HUDEP-2 (cell line): ENCODE data around the gene SPON2.

Experiments
- DNase-seq, 76 experiments: peaks; one replicate each; lab custom pipeline; 2025; ENCODE audit not compliant: unreplicated experiment in 76 of 76; lab: John Stamatoyannopoulos, UW

Gene SPON2

DNA sequence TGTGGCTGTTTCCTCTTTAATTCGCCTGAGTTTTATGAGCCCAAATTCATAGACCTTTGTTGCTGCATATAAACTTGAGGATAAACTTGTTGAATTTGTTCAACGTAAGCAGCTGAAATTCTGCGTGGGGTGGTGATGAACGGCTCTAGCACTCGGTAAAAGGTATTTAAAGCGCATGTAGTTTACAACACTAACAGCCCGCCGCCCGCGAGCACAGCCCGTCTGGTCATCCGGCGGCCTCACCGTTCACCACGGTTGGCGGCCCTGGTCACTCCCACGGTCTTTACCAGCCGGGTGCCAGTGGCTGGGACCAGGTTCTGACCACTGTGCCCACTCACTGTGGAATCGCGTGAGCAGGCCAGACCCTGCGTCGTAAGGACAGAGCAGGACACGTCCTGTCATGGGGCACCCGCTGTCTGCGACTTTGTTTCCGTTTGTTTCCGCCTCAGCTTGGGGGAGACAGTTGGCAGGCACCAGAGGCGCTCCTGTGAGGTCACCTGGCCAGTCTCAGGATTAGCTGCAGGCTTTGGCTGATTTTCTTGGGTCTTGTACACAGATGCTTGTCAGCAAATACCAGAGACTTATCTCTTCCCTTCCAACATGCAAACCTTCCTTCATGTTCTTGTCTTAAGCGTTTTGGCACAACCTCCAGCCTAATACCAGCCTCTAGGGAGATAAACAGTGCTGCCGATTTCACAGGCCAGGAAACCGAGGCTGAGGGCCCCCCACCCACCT, 36.8 kb upstream of the SPON2 start:
- DNase-seq = peak in 59 of 76 experiments; percentile 1 to 85 (median 48)

DNA sequence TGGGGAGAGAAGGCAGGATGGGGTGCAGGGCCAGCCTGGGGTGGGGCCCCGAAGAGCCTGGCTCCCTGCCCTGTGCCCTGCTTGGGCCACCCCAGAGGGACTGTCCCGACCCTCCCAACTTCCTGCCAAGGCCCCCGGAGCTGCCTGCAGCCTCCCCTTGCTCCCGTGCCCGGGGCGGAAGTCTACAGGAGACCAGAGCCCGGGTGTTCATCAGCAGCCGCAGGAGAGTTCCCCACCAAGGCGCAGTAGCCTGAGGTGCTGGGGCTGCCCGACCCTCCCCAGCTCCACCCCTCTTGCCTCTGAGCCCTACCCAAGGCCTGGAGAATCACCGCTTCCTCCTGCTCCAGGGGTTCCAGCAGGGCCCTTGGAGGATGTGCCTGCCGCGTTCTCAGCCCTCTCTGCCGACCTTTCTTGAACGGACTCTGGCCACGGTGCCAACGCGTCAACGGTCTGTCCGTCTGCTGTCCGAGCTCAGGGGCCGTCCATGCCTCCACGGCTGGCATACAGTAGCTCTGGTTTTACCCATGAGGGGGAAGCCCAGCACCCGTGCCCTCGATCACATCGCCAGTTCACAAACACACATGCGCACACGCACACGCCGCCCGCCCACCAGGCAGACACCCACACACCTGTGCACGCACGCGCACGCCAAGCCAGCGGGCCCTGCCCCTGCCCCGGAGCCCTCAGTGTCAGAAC, 36.0 kb upstream of the SPON2 start:
- DNase-seq = no peak

DNA sequence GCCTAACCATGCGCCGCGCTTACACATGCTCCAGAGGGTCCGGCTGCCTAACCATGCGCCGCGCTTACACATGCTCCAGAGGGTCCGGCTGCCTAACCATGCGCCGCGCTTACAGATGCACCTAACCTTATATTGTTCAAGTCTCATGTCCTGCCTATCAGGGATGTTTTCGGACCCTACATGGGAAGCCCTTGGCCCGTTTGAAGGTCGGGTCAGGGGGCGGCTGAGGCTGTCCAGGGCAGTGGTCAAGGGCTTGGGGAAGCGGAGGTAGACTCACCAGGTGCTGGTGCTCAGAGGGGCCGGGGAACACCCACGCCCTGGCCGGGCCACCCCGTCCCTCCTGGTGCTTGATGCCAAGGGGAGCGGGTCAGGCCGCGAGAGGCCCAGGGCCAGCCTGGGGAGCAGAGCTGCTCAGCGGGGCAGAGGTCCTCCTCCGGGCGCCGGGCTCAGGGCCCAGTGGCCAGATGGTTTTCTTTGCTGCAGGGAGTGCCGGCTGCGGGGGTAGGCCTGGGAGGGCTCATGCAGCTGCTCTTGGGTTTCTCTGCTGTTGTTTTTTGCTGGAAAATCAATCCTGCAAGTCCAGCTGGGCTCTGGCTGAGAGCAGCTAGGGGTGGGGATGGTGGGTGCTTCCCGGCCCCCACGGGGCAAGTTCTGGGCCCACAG, 35.4 kb upstream of the SPON2 start:
- DNase-seq = peak in 3 of 76 experiments; percentile 2 to 26 (median 23)

DNA sequence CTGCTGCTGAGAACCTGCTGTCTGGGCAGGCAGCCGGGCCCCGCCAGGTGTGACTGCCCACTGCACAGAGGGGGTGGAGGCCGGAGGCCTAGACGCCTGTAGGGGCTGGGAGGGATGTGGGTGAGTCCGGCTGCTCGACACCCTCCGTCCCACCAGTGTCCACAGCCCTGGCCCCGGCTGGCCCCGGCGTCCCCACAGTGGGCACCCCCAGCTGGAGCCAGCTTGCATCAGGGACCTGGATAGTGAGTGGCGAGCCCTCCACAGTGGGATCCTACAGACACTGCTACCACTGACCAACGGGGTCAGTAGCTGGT, 34.7 kb upstream of the SPON2 start:
- no peak for DNase-seq

DNA sequence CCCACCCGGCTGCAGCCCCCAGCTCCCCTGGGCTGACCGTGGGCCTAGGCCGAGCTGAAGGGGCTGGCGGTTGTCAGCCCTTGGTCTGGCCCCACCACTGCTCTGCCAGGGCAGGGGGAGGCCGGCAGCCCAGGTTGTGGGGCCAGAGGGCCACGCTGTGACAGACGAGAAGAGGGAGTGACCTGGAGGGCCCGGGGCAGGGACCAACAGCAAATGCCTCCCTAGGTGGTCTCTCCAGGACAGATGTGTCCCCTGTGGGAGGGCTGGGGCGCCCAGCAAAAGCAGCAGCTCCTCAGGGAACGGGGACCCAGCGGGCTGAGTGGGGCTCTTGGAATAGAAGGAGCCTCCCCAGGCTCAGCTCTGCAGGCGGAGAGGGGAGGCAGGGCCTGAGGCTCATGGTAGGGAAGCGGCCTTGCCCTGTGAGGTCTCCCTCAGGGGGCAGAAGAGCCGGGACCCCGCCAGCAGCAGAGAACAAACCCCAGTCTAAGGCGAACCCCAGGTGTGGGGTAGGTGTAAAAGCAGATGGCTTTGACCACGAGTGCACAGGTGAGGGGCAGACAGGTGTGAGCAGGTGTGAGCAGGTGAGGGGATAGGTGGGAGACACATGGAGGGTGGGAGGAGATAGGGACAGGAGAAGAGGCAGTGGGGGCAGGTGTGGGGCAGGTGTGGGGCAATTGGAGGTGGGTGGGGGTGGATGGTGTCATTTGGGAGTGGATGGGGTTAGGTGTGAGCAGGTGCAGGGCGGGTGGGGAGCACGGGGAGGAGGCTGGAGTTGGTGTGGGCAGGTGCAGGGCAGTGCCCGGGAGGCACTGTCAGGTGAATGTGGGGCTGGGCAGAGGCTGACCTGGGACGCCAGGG, 34.1 kb upstream of the SPON2 start:
- DNase-seq = no peak

DNA sequence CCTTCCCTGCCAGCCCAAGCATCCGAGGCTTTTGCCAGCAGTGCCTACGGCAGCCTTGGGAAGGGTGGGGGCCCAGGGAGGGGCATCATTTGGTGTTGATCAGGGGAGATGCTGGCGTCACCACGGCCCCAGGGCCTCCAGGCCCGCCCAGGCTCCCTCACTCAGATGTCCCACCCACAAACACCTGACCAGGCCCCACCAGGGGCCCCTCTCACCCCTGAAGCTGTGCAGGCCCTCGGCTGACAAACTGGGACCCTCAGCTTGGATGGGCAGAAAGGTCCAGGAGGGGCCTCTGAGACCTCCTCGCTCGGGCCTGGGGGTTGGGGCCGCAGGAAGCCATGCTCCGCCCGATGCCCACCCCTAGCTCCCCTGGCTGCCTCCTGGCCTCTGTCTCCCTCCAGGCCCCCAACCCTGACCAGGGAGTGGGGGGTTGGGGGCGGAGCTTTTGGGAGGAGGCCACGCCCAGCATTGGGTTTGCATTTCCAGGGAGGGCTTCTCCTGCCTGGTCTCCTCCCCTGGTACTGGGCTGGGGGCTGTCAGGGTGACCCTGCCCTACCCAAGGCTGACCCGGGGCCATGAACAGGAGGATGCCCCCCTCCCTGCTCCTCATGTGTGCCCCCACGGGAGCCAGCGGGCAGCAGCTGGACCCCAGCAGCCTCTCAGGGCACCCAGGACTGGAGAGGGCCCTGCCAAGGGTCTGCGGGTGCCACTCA, 33.4 kb upstream of the SPON2 start:
- no peak for DNase-seq

DNA sequence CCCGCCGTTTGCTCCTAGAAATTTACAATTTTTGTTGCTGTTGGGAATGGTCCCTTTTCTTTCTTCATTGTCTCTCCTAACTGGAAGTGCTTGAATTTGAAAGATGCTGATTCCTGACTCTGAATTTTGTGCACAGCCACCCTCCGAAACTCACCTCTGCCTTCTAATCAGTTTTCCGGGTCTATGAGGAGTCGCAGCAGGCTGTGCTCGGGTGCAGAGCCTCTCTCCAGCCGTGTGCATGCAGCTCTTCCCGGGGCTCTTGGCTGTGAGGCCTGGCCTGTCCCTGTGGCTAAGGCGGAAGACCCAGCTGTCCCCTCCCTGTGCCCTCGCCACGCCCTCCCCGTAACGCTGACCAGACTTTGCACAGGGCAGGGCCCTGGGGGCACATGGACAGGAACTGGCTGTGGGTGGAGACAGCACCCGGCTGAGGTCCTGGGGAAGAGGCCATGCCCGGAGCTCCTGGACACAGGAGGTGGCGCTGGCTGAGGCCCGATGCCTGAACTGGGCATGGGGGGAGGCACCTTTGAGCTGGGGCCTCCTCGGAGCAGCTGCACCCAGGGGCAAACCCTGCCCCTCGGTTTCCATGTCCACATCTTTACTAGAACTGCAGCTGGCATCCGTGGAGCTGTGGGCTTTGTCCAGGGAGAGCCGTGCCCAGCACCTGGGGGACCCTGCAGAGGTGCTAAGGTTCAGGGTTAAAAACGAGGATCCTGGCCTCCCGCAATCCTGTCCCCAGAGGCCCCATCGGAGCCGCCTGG, 32.6 kb upstream of the SPON2 start:
- DNase-seq = no peak

DNA sequence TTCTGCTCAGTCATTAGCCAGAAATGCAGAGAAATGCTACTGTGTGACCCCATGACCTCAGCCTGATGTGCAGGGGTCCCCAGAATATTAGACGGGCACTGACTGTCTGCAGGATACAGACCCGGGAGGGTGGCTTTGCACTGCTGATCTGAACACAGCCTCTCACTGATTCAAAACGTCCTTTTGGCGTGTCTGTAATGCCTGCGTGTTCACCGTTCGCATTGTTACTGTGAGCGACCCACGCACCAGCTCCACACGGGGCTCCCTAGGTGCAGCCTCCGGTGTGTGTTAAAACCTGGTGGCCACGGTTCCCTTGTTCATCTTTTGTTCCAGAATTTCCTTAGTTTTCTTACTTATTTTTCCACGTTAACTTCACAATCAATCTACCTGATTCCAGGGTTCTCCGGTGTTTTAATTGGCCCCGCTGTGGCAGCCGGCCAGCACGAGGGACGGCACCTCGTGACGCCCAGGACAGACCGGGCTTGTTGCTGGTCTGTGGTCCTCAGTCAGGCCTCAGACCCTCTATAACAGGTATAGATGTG, 32.0 kb upstream of the SPON2 start:
- DNase-seq = no peak

DNA sequence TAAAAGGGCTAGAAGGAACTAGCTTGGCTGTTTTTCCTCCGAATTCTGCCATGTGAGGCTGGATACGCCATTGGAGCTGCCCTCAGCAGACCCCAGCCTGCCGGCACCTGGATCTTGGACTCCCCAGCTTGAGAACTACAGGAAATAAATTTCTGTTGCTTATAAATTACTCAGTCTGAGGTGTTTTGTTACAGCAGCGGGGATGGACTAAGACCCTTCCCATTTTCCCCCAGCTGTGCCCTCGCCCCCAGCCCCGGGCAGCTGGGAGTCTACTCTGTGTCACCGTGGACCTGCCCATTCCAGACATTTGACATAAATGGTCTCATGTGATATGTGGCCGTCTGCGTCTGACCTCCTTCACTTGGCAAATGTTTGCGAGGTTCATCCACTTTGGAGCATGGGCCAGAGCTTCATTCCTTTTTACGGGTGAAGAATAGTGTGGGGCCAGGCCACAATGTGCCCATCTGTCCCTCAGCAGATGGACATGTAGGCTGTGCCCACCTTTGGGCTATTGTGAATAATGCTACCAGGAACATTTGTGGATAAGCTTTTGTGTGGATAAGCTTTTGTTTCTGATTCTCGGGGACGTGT, 30.7 kb upstream of the SPON2 start:
- no peak for DNase-seq

DNA sequence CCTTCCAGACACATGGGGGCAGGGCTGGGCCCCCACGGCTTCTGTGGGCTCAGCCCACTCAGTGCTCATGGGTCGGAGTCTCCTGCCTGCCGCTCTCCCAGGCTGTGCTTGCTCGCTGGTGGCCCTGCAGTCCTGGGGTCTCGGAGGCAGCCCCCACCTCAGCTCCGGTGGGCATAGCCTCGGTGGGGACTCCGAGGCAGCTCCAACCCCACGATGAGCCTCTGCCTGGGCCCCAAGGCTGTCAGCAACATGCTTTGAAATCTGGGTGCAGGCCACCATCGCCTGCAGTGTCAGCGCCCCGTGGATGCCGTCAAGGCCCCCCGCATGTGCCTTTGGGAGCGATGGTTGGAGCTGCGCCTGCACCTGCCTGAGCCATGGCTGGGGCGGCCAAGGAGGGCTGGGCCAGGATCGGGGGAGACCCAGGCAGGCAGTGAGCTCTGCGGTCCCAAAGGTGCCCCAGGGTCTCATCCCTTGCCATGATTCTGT, 30.2 kb upstream of the SPON2 start:
- DNase-seq = no peak

DNA sequence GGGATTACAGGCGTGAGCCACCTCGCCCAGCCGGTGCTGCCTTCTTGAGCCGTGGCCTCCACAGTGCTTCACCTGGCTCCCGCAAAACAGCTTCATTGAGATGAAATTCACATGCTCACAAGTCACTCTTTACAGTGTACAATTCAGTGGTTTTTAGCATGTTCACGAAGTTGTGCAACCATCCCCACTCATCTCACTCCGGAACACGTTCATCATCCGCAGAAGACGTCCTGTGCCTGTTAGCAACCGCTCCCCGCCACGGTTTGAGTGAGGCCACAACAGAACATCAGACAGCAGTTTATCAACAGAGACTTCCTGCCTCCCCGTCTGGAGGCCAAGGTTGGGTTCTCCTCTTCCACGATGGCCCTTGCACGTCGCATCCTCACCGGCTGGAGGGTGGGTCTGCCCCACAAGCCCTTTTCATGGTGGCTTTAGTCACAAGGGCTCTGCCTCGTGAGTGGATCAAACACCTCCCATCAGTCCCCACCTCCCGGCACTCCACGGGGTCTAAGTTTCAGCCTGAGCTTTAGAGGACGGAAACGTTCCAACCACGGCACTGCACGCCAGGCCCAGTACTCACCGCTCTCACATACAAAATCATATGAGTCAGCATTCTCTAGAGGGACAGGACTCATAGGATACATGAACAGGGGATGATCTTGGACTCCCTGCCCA, 29.6 kb upstream of the SPON2 start:
- DNase-seq = peak in 2 of 76 experiments; percentile 12 to 15

DNA sequence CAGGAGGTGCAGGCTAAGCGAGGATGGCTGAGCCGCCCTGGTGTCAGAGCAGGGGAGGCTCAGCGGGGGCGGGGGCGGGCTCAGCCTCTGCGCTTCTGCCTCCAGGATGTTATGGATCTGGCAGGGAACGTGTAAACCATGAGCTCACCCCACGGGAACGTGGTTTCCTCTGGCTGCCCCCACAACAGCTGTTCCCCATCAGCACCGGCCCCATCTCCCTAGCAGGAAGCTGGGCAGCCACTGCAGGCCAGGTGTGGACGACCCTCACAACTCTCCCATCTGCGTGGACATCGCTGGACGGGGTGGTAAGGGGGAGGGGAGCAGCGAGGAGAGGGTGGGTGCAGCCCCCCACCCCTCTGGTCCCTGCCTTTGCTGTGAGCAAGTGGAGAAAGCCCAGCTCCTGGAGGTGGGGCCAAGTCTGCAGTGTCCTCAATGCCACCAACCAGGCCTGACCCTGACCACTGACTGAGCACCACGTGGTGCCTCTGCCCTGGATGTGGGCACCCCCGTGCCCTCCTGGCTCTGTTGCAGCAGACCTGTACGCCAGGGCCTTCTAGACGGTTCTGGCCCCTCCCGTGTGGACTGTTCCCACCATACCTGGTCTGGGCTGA, 28.1 kb upstream of the SPON2 start:
- DNase-seq = peak in 2 of 76 experiments; percentile 27 to 36

DNA sequence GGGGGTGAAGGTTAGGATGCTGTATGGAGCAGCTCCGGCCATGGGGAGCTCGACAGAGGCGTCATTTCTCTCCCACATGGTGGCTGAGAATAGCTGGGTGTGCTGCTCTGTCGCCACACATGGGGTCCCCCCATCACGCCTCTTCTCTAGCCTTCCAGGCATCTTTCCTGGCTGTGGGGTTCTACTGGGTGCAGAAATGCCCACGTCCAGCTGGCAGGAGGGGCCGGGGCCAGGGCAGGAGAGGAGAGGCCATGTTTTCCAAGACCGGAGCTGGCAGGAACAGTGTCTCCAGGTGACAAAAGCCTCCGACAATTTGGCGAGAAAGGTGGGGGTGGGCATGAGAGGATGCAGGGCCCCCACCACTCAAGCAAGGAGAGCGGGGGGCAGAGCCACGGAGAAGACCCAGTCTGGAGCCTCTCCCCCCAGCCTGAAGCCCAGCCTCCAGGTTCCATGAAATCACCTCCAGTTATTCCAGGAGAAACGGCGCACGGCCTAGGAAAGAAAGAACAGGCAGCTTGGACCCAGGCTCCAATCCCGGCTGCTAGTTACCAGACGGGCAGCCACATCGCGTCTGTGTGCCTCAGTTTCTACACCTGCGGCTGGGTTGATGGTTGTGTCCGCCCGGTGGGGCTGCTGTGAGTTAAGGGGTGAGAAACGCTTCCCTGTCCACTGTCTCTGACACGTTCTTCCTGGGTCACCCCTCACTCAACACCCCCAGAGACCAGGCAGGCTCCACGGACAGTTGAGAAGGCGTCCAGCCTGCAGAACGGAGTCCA, 27.4 kb upstream of the SPON2 start:
- DNase-seq = no peak

DNA sequence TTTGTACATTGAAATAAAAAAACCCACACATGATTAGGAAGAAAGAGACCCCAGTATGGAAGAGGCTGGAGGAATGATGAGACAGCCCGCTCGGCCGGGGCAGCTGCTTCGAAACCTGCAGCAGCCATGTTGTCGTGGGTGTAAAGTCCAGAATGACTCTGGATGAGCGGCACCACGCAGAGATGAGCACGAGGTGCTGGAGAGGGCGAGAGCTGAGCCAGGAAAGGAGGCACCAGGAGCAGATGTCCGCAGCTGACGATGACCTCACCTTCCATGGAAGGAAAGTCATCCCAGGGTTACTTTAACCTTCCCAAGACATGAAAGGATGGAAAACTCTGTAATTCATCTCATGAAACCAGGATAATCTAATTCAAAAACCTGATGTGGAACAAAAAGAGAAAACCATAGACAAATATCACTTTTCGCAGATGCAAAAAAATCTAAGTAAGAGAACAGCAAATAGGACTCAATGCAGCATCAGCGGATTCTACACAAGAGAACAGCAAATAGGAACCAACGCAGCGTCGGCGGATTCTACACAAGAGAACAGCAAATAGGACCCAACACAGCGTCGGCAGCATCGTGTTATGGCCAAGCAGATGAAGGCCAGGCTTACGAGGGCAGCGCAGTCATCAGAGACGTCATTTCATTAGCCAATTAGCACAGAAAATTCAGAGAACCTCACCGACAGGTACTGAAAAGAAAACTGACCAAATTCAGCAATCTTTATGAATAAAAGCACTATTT, 25.9 kb upstream of the SPON2 start:
- DNase-seq = no peak

DNA sequence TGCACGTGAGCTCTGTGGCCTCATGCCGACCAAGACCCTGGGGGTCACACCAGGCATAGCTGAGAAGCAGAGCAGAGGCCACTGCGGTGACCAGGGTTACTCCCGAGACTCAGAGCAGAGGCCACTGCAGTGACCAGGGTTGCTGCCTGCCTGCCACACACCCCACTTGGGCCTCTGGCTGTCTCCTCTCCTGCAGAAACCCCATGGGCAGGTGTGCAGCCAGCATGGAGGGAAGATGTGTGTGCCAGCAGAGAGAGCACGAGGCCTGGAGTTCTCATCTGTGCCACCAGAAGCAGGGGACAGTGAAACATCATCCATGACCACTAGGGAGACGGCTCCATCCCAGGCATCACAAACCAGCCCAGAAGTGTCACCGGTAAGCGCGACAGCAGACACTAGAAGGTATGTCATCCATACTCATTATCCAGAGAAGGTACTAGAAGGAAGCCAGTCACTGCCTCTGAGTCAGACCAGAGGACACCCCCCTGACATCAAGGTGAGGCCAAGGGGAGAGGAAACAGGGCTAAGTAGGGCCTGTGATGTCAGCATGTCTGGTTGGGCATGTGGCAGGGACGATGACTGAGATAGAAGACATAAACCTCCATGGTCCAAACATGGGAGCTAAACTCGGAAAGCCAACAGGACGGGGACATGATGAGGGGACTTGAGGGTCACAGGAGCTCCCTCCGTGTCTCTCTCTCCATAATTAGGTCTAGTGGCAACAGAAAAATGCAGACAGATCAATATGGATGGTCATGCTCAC, 24.2 kb upstream of the SPON2 start:
- no peak for DNase-seq

DNA sequence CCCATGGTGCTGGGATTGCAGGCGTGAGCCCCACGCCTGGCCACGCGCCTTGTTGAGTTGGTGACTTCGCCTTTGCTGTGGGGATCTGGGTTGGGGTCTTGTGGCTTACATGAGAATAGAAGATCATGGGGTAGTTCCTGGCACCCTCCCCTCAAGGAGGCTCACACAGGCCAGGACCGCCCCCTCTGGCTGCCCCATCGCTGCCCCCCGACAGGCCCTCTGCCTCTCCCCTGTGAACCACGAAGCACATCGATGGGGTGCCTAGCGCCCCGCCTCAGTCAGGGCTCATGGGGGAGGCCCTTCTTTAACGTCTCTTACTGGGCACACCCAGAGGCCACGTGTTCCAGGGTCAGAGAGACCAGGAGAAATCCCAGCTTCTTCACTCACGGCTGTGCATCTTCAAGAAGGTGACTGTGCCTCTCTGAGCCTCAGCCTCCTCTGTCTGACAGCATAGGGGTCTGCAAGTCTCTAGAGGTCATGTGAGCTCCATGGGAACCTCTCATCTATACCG, 23.6 kb upstream of the SPON2 start:
- DNase-seq = no peak
